ENCODE results near the gene FGF22. TPM values are rescaled to one million over a fixed set of nuclear protein-coding genes. Genes with fewer than 3 reads are reported as not detected.

The FGF22 gene
- total RNA-seq, 2 experiments from 2014 or later, result 0.72 to 1.1 TPM

DNA sequence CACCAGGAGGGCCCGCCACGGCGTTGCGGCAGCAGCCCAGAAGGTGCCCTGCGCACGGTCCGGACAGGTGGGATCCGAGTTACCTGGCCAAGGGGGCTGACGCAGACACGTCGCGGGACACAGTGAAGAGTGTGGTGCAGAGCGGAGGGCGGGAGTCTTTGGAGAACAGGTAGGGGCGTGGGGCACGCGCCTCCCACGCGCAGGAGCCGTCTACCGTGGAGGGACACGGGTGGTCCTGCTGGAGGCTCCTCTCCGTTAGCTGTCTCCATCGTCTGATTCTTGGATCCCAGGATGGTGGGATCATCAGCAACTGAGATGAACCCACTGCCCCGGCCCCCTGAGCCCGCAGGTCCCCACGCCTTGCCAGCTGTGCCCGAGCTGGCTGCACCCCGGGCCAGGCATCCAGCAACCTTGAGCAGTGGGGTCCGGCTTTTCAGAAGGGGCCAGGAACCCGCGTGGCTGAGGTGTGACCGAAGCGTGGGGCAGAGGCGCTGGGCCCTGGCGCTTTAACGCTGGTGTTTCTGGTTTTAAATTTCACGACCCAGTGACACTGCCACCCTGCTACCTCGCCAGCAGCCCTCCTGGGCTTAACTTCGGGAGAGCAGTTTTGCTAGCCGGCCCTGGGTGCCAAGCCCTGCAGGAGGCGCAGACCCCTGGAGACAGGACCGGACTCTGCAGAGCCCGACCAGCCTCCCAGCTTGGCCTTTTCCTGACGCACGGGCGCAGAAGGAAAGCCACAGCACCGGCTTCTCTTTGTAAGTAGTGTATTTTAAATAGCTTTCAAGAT, 7.3 kb downstream of the FGF22 start:
- POLR2A ChIA-PET, result interaction anchor here (1.2 kb wide), 1 partner anchor 12 kb away, joined by 5 read pairs; no protein-coding TSS in a partner anchor

DNA sequence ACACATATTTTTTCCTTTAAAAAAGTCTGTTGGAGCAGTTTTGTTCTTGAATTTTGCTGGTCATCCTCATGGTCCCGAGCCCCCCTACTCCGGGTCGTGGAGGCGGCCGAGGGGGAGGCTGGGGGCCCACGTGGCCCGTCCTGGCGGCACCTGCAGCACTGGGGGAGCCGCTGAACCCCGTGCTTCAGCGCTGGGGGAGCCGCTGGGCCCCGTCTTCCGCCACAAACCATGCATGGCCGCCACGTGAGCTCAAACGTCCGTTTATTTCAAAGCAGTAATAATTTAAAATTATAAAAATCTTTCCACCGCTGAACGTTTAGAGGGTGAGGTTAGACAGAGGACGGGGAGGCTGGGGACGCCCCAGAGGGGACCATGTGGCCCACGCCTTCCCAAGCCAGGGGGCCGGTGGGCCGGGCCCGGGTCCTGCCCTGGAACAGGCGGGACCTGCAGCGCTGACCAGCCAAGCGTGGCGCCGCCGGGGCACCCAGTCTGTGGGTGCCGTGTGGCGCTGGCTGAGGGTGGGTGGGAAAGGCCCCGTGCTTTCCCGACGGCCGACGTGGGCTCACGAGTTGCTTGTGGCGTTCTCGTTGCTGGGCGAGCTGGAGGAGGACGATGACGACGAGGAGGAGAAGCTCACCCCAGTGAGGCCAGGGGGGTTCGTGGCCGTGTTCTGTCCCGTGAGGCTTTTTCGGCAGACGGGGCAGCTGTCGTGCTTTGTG, 8.0 kb downstream of the FGF22 start:
- Mint-ChIP-seq H3K27me3 (no peaks in the 10 kb centered on the region), H3K4me3 (no peak overlapping the region), H3K27ac (no peak overlapping the region), H3K9me3 (no peaks in the 10 kb centered on the region), H3K4me1 (no peaks in the 10 kb centered on the region), H3K36me3 (peaks cover 2% of the 10 kb centered on the region)
- POLR2A ChIA-PET, result interaction anchor here (1.2 kb wide), 1 partner anchor 12 kb away, joined by 5 read pairs; no protein-coding TSS in a partner anchor
- ATAC-seq (ENCODE audit: low read depth) (no peak), DNase-seq (no peak)

More for the DNA sequence above, 7.3 kb downstream of the FGF22 start:
- Mint-ChIP-seq H3K9me3 (no peaks in the 10 kb centered on the region), H3K4me1 (no peaks in the 10 kb centered on the region), H3K27me3 (no peaks in the 10 kb centered on the region), H3K27ac (no peak overlapping the region), H3K4me3 (no peak overlapping the region), H3K36me3 (peaks cover 2% of the 10 kb centered on the region)
- ATAC-seq (ENCODE audit: low read depth) (no peak), DNase-seq (no peak)

DNA sequence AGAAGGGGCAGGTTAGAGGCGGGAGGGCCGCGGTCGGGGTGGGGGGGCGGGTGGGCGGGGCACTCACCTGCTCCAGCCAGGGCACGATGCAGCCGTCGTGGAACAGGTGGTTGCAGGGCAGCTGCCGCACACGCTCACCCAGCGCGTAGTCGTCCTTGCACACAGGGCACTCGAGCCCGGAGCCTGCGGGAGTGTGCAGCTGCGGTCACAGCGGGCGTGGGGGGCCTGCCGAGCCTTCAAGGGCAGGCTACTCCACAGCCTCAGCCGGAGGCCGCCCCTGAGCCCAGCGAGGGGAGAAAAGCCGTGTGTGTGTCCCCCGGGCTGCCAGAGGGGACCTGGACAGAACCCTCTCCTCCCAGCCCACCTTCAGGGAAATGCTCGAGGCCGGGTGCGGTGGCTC, 8.6 kb downstream of the FGF22 start:
- H3K27ac Mint-ChIP-seq, result no peak overlapping the region
- no peaks in the 10 kb centered on the region for H3K4me1 Mint-ChIP-seq
- peaks cover 2% of the 10 kb centered on the region for H3K36me3 Mint-ChIP-seq
- POLR2A ChIA-PET, result interaction anchor here (0.5 kb wide), 1 partner anchor 15 kb away, joined by 3 read pairs; the partner anchor contains the start of gene POLRMT
- no peak for ATAC-seq (ENCODE audit: low read depth)
- H3K4me3 Mint-ChIP-seq, result no peak overlapping the region
- DNase-seq, result no peak
- no peaks in the 10 kb centered on the region for H3K27me3 Mint-ChIP-seq
- no peaks in the 10 kb centered on the region for H3K9me3 Mint-ChIP-seq

DNA sequence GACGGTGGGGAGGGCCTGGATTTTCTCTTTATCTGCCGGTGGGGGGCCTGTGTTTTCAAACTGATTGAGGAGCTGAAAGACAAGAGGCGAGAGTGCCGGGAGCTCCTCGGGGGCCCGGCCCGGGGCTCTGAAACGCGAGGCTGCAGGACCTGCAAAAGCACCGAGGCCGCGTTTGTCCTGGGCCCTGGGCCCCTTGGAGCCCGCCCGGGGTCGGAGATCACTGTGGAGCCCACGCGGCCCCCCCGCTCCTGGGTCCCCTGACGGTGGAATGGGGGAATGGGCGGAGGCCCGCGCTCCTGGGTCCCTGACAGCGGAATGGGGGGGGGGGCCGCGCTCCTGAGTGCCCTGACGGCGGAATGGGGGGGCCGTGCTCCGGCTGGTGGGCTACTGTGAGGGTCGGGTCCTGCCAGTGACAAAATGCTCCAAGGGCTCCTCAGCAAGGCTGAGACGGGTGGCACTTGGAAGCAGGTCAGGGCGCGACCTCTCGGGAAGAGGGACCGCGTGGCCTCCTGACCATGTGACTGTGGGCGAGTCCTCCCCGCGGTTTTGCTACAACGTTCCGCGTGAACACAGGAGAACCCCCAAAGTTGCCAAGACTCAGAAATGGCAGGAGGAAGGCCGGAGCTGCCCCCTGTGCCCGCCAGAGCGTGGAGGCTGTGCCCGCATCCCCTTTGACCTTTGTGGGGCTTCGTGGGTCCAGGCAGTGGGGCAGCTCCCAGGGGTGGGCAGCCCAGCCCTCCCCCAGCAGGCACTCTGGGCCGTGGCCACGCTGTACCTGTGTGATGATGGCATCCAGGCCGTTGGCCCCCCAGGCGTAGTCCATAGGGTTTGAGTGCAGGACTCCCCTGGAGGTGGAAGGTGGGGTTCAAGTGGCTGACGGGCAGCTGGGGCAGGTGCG, 9.5 kb downstream of the FGF22 start:
- POLR2A ChIA-PET, result interaction anchor here (0.5 kb wide), 1 partner anchor 16 kb away, joined by 3 read pairs; the partner anchor contains the start of gene POLRMT
- Mint-ChIP-seq H3K9me3 (no peaks in the 10 kb centered on the region), H3K27ac (no peak overlapping the region), H3K36me3 (peaks cover 2% of the 10 kb centered on the region), H3K4me1 (no peaks in the 10 kb centered on the region), H3K4me3 (no peak overlapping the region), H3K27me3 (no peaks in the 10 kb centered on the region)
- ATAC-seq (ENCODE audit: low read depth) (no peak), DNase-seq (no peak)

DNA sequence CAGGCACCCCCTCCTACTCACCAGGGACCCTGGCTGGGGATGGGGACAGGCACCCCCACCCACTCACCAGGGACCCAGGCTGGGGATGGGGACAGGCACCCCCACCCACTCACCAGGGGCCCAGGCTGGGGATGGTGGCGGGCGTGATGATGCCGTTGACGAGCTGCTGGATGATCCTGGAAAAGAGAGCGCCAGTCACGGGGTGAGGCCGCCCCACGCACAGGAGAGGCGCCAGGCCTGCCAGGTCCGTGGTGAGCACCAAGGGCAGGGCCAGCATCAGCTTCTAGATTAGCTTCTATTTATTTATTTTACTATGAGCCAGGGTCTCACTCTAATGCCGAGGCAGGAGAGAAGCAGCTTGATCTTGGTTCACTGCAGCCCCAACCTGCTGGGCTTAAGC, 10.4 kb downstream of the FGF22 start:
- no peak for ATAC-seq (ENCODE audit: low read depth)
- Mint-ChIP-seq H3K9me3 (no peaks in the 10 kb centered on the region), H3K27ac (no peak overlapping the region), H3K4me3 (no peak overlapping the region), H3K4me1 (peaks cover 2% of the 10 kb centered on the region), H3K27me3 (no peaks in the 10 kb centered on the region), H3K36me3 (peaks cover 2% of the 10 kb centered on the region)
- POLR2A ChIA-PET, result no interaction called here
- DNase-seq, result no peak

DNA sequence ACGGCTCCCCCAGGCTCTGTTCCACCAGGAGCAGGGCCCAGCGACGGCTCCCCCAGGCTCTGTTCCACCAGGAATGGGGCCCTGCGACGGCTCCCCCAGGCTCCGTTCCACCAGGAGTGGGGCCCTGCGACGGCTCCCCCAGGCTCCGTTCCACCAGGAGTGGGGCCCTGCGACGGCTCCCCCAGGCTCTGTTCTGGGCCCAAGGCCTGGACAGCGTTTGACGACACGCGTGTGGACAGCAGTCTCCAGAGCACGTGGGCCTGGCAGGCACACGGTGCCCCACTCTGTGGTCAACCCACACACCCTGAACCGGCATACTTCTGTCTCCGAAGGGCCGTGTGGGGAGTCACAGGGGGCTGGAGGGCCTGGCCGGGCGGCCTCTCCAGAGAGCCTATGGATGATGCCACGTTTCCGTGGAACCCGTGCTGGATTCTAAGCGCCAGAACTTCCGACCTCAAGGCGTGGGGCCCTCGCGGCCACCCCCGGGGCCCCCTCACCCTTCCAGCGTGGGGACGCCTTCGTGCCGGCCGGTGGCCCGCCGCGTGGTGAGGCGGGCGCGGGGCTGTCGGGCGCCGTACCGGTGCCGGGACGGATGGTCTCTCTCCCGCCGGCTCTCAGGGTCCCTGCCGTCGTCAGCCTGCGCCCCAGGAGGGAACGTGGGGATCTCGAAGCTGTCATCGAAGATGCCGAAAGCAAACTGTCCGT, 11.6 kb downstream of the FGF22 start:
- POLR2A ChIA-PET, result no interaction called here
- no peak overlapping the region for H3K27ac Mint-ChIP-seq
- H3K9me3 Mint-ChIP-seq, result no peaks in the 10 kb centered on the region
- ATAC-seq (ENCODE audit: low read depth) (no peak), DNase-seq (no peak)
- H3K4me3 Mint-ChIP-seq, result no peak overlapping the region
- H3K4me1 Mint-ChIP-seq, result peaks cover 3% of the 10 kb centered on the region
- peaks cover 2% of the 10 kb centered on the region for H3K36me3 Mint-ChIP-seq
- no peaks in the 10 kb centered on the region for H3K27me3 Mint-ChIP-seq

DNA sequence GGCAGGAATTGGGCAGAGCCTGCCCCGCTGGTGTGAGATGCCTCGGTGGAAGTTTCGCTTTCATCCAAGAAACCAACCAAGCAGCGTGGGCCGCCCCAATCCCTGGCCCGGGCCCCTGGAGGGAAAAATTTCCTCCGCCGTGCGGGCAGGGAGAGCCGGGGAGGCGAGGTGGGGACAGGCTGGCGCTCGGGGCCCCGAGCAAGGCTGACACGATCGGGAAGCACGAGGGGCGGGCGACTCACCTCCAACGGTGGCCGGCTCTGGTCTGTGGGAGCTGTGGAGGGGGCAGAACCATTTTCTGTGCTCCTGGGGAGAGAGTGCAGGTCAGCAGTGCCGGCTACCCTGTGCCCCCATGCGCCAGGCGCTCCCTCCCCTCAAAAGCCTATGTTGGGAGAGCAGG, 12.3 kb downstream of the FGF22 start:
- Mint-ChIP-seq H3K36me3 (peaks cover 2% of the 10 kb centered on the region), H3K27me3 (no peaks in the 10 kb centered on the region), H3K4me1 (peaks cover 4% of the 10 kb centered on the region), H3K27ac (no peak overlapping the region), H3K9me3 (no peaks in the 10 kb centered on the region), H3K4me3 (no peak overlapping the region)
- ATAC-seq (ENCODE audit: low read depth) (no peak), DNase-seq (no peak)
- POLR2A ChIA-PET, result no interaction called here

DNA sequence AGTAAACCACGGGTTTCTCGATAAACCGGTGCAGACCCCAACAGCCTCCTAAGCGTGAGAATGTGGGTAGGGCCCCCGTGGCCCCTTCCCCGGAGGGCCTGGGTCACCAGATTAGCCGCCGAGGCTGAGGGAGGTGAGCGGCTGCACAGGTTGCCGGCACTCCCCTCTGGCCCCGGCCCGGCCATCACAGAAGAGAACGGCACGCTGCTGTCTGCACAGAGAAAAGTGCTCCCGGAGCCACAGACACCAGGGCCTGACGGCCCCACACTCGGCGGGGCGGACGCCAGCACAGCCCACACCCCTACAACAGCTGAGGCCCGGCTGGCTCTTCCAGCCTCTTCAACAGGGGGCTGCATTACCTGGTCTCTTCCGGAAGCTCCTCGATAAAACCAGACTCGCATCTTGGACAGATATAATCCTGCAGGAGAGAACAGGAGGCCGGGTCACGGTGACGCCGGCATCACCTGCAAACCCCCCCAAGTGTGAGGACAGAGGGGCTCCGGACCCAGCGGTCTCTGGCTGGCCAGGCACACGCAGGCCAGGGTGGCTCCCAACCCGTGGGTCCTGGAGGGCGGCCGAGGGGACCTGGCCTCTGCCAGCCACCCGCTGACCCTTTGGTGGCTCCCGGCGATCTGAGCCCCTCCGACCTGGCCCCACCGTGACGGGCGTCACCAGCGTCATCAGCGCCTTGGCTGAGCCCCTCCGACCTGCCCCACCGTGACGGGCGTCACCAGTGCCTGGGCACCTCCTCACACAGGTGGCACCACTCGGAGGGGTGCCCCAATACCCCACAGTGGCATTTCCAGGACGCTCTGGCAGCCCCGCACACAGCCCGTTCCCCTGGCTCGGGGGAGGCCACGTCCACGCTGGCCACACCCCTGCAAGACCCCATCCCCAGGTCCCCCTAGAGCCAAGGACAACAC, 13.0 kb downstream of the FGF22 start:
- DNase-seq (no peak), ATAC-seq (ENCODE audit: low read depth) (no peak)
- peaks cover 4% of the 10 kb centered on the region for H3K4me1 Mint-ChIP-seq
- no peaks in the 10 kb centered on the region for H3K9me3 Mint-ChIP-seq
- peaks cover 2% of the 10 kb centered on the region for H3K36me3 Mint-ChIP-seq
- H3K4me3 Mint-ChIP-seq, result no peak overlapping the region
- POLR2A ChIA-PET, result no interaction called here
- no peaks in the 10 kb centered on the region for H3K27me3 Mint-ChIP-seq
- H3K27ac Mint-ChIP-seq, result no peak overlapping the region

DNA sequence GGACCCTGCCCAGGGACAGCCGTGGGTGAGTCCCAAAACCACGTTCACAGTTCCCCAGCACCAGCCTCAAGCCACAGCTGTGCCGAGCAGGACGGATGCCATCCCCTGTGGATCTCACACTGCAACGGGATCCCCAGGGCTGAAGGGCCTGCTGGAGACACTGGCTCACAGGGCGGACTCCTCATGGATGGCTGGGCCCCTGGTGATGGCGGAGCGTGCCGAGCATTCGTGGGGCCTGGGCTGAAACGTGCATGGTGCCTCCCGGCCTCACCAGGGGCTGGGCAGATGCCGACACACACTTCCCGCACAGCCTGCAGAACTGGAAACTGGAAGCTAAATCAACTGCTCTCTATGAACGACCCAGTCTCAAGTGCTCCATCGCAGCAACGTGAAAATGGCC, 13.7 kb downstream of the FGF22 start:
- POLR2A ChIA-PET, result no interaction called here
- Mint-ChIP-seq H3K36me3 (peaks cover 2% of the 10 kb centered on the region), H3K9me3 (no peaks in the 10 kb centered on the region), H3K4me1 (peaks cover 4% of the 10 kb centered on the region), H3K27ac (no peak overlapping the region), H3K4me3 (no peak overlapping the region), H3K27me3 (no peaks in the 10 kb centered on the region)
- ATAC-seq (ENCODE audit: low read depth) (no peak), DNase-seq (no peak)

DNA sequence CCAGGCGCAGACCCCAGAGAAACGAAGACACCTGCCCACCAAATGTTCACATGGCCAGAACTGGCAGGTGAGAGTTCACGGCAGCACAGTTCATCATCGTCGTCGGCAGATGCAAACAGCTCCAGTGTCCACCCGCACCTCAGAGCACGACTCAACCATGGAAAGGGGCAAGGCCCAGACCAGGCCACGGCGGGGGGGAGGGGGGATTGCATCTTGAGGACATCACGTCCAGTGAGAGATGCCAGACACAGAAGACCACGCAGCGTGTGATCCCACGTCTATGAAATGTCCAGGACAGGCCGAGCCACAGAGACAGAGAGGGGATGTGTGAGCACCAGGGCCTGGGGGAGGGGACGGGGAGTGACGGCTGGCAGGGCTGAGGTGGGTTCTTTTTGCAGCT, 16.0 kb downstream of the FGF22 start:
- Mint-ChIP-seq H3K9me3 (no peaks in the 10 kb centered on the region), H3K4me3 (no peak overlapping the region), H3K27ac (no peak overlapping the region), H3K4me1 (peaks cover 14% of the 10 kb centered on the region), H3K27me3 (no peaks in the 10 kb centered on the region), H3K36me3 (peaks cover 7% of the 10 kb centered on the region)
- DNase-seq, result no peak
- POLR2A ChIA-PET, result interaction anchor here (1.0 kb wide), 1 partner anchor 21 kb away, joined by 3 read pairs; no protein-coding TSS in a partner anchor
- ATAC-seq (ENCODE audit: low read depth), result no peak

DNA sequence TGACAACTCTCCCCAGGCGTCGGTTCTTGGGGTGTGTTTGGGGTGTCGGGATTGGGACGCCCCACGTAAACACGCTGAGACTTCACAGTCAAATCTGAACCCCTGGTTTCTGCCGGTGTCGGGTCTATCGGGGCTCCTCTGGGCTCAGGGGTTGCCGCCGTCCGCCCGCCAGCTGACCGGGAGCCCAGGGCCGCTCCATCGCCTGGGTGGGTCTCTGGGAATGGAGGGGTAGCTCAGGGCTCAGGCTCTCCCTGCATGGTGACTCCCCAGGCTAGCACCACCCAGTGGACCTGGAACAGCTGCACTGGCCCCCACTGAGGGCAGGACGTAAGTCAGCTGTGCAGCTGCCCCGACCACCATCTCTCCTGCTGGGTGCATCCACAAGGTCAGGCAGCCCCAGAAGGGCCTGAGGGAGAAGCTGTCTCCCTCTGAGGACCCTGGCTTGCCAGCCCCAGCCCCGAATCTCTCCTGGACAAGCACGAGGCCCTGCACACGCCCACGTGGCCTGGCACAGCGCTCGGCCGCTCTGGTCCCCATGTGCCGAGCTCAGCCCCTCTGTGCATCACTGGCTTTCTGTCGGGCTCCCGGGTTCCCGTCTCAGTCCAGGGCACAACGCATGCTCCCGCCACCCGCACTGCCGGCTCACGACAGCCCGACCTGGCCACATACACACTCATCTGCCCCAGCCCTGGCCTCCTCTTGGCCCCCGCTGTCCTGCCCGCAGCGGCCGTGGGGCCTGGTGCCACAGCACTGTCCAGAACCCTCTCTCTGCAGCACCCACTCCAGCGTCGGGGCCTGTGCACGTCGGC, 17.3 kb downstream of the FGF22 start:
- no peak for DNase-seq
- POLR2A ChIA-PET, result interaction anchor here (1.0 kb wide), 1 partner anchor 23 kb away, joined by 3 read pairs; no protein-coding TSS in a partner anchor
- Mint-ChIP-seq H3K9me3 (no peaks in the 10 kb centered on the region), H3K36me3 (peaks cover 9% of the 10 kb centered on the region), H3K4me3 (no peak overlapping the region), H3K27me3 (no peaks in the 10 kb centered on the region), H3K4me1 (peaks cover 17% of the 10 kb centered on the region), H3K27ac (no peak overlapping the region)
- ATAC-seq (ENCODE audit: low read depth), result no peak

Measured in activated naive CD8-positive, alpha-beta T cell treated with anti-CD3 and anti-CD28 coated beads, Interleukin-2, amount 10 ng/mL, durations not matched to agents 7 days and 5 days (primary cell).